NCI-H748 (cell line): ENCODE data around the gene SLAMF1.
A peak's percentile ranks its signal among the peaks of the same experiment; 100 is the strongest.

Experiments
- DNase-seq: peaks from one replicate; lab custom pipeline; 2025; ENCODE audit not compliant: unreplicated experiment; lab: John Stamatoyannopoulos, UW

The SLAMF1 gene

GRCh38 chr1:160625725-160626498 is 20.9 kb downstream of the SLAMF1 start:
- DNase-seq, result no peak

GRCh38 chr1:160625321-160625720 is 21.5 kb downstream of the SLAMF1 start:
- DNase-seq, result no peak

- no peak for DNase-seq
Observed at GRCh38 chr1:160624464-160624863, 22.4 kb downstream of the SLAMF1 start.

GRCh38 chr1:160623862-160624261 is 23.0 kb downstream of the SLAMF1 start:
- DNase-seq, result no peak

GRCh38 chr1:160623227-160623633 is 23.6 kb downstream of the SLAMF1 start:
- DNase-seq, result no peak

- DNase-seq, result no peak
Observed at GRCh38 chr1:160622501-160623226, 24.2 kb downstream of the SLAMF1 start.

GRCh38 chr1:160621633-160622413 is 25.0 kb downstream of the SLAMF1 start:
- no peak for DNase-seq

GRCh38 chr1:160620942-160621632 is 25.8 kb downstream of the SLAMF1 start:
- no peak for DNase-seq

GRCh38 chr1:160619742-160620277 is 27.0 kb downstream of the SLAMF1 start:
- no peak for DNase-seq

GRCh38 chr1:160618763-160619274 is 28.0 kb downstream of the SLAMF1 start:
- DNase-seq, result peak; percentile 3

GRCh38 chr1:160618327-160618726 is 28.5 kb downstream of the SLAMF1 start:
- no peak for DNase-seq

GRCh38 chr1:160615660-160616059 is 31.2 kb downstream of the SLAMF1 start:
- DNase-seq, result no peak

GRCh38 chr1:160614410-160614809 is 32.4 kb downstream of the SLAMF1 start:
- DNase-seq, result no peak

- no peak for DNase-seq
Observed at GRCh38 chr1:160612613-160613218, 34.1 kb downstream of the SLAMF1 start.

GRCh38 chr1:160610569-160611242 is 36.1 kb downstream of the SLAMF1 start:
- no peak for DNase-seq

- DNase-seq, result no peak
Observed at GRCh38 chr1:160608941-160609340, 37.9 kb downstream of the SLAMF1 start.

- DNase-seq, result no peak
Observed at GRCh38 chr1:160608514-160608913, 38.3 kb downstream of the SLAMF1 start.

GRCh38 chr1:160608057-160608456 is 38.8 kb downstream of the SLAMF1 start:
- no peak for DNase-seq

- DNase-seq, result no peak
Observed at GRCh38 chr1:160607672-160608032, 39.2 kb downstream of the SLAMF1 start.
